GM19372 (cell line): ENCODE measurements around the gene GTF3C1.

Source experiments
- ATAC-seq: cut with Tn5 transposase; IDR thresholded peaks from one replicate; pipeline ENCODE4 v1.9.1; 2021; ENCODE audit warnings: mild to moderate bottlenecking, low read depth, moderate library complexity; ENCODE audit not compliant: unreplicated experiment

Gene GTF3C1

GRCh38 chr16:27431773-27432532, 117.8 kb downstream of the GTF3C1 start:
- no peak for ATAC-seq

DNA sequence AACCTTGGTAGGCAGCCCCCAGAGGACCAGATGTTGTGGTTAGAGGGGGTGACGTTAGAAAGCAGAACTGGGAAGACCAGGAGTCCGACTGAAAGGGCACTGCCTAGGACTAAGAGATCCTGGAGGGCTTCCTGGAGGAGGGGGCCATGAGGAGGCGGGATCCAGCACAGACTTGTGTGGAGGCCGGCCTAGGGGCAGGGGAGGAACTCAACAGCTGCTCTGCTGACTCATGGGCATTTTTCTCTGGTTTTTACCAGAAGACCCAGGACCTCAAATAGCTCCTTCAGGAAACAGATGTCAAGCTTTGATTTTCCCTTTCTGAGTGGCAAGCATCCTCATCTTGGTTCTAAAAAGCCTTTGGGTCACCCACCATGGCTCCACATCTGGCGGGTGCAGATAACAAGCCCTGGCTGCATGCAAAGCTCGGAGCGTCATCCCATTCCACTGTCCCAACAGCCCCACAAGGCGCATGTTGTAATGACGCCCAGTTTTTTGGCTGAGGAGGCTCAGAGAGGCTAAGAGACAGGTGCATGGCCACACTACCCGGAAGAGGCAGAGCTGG, 118.7 kb downstream of the GTF3C1 start:
- ATAC-seq: no peak

- ATAC-seq: no peak
These were observed 119.2 kb downstream of the GTF3C1 start for GRCh38 chr16:27430512-27430911.

GRCh38 chr16:27429981-27430441, 119.7 kb downstream of the GTF3C1 start:
- ATAC-seq: no peak

DNA sequence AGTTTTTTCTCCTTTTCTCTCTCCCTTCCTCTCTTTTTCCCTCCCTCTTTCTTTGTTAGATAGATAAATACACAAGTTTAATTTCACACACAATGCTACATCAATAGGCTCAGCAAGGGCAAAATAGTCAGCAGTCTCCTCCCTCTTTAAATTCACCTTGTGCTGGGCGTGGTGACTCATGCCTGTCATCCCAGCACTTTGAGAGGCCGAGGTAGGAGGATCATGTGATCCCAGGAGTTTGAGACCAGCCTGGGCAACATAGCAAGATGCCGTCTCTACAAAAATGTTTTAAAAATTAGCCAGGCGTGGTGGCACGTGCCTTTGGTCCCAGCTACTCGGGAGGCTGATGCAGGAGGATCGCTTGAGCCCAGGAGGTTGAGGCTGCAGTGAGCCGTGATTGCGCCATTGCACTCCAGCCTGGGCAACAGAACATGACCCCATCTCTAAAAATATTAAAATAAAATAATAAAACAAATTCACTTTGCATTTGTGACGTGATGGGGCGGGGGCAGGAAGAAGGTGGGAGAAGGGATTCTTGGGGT, 120.3 kb downstream of the GTF3C1 start:
- no peak for ATAC-seq

DNA sequence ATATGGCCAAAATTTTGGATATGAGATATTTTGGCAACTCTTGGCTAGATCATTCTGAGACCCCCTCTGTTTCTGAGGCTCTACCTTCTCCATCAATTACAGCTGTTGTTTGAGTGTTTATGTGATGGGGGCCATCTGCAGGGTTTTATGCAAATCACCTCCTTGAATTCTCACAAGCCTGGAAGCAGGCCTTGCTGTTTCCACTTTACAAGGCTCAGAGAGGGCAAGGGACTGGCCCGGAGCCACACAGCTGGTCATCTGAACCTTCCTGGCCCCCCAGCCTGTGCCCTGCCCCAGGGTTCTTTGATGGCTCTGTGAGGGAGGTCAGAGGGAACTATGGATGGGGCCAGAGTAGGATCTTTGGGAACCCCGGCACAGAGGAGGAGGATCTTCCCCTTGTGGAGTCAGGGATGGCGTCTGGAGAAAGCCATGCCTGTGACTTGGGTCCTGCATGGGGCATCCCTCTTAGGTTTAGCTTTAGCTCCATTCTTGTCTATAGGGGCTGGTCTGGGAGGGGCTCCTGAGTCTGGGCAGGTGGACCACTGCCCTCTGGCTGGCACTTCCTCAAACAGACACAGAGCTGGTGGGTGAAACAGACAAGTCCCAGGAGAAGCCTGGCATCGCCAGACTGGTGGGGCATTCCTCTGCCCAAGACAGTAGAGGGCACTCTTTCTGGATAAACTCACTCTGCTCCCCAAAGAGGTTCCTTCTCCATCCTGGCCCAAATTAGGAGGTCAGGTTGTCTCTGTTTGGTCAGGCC, 121.5 kb downstream of the GTF3C1 start:
- no peak for ATAC-seq

DNA sequence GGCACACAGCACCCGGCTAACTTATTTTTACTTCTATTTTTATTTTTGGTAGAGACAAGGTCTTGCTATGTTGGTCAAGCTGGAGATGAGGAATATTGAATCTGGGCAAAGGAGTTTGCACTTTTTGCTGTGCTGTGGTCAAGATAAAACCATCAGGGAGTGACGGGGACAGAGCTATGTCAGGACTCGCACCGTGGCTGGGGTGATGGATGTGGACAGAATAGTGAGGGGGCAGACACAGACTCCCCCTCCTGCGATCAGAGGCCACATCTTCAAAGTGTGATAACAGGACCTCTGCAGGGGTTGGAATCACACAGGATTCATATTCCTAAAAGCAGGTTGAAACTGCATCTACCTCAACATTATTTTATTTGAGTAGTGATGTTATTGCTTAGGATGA, 122.2 kb downstream of the GTF3C1 start:
- ATAC-seq: no peak

- peak; percentile 81 for ATAC-seq
These were observed 123.0 kb downstream of the GTF3C1 start for GRCh38 chr16:27426423-27427408.

DNA sequence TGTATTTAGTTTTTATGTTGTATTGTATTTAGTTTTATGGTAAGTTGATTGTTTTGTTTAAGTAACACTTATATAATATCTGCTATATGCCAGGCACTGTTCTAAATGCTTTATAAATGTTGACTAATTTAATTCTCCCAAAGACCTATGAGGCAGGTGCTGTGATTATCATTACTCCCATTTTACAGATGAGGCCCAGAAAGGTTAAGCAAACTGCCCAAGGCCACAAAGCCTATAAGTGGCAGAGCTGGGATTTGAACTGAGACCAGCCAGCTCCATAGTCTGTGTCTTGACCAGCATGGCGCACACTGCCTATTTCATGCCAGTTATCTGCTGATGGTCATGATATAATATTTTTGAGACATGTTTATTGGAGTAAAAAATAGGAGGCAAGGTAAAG, 123.8 kb downstream of the GTF3C1 start:
- no peak for ATAC-seq

DNA sequence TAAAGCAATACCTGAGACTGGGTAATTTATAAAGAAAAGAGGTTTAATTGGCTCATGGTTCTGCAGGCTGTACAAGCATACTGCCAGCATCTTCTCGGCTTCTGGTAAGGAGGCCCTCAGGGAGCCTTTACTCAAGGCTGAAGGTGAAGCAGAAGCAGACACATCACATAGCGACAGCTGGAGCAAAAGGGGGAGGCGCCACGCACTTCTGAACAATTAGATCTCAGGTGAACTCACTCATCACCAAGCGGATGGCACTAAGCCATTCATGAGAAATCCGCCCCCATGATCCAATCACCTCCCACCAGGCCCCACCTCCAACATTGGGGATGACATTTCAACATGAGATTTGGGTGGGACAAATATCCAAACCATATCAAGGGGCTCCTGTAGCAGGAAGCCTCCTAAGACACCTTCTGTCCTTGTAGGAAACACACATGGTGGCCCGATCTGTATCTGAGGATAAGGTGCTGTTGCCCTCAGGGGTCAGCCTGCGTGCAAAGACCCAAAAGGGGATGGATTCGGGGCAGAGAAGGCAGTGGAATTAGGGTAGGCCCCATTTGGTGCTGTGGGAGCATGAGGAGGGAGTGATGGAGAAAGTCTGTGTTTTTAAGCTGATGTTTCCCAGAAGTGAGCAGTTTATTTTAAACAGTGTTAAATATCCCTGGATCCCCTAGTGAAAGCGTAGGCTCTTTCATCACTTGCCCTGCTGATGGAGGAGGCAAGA, 124.8 kb downstream of the GTF3C1 start:
- ATAC-seq: no peak

GRCh38 chr16:27421961-27422740, 127.6 kb downstream of the GTF3C1 start:
- no peak for ATAC-seq

DNA sequence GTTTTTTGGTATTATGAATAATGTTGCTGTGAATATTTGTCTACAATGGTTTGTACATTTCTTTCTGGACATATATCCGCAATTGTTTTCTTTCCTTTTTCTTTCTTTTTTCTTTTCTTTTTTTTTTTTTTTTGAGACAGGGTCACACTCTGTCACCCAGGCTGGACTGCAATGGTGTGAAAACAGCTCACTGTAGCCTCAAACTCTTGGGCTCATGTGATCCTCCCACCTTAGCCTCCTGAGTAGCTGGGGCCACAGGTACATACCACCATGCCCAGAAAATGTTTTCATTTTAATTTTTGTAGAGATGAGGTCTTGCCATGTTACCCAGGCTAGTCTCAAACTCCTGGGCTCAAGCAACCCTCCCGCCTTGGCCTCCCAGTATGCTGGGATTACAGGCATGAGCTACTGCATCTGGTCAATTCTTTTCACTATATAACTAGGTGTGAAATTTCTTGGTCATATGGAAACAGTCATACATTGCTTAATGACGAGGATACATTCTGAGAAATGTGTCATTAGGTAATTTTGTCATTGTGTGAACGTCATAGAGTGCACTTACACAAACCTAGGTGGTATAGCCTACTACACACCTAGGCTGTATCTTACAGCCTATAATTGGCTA, 132.6 kb downstream of the GTF3C1 start:
- ATAC-seq: no peak

- ATAC-seq: no peak
These were observed 134.8 kb downstream of the GTF3C1 start for GRCh38 chr16:27414788-27415431.

- no peak for ATAC-seq
These were observed 135.8 kb downstream of the GTF3C1 start for GRCh38 chr16:27413956-27414355.

DNA sequence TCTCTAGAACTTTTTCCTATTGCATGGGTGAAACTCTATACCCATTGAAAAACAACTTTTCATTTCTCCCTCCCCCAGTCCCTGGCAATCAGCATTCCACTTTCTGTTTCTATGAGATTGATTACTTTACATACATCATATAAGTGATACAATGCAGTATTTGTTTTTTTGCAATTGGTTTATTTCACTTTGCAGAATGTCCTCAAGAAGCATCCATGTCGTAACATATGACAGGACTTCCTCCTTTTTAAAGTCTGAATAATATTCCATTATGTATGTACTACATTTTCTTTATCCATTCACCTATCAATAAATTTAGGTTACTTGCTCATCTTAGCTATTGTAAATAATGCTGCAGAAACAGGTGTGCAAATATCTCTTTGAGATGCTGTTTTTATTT, 139.0 kb downstream of the GTF3C1 start:
- ATAC-seq: no peak
